Fibroblast of mammary gland (primary cell): ENCODE data around the gene DHRS1.

Experiments
- DNase-seq: peaks from one replicate; pipeline ENCODE4 v3.0.0-alpha.2; 2010; ENCODE audit warnings: low read depth
- H3K4me3 ChIP-seq: 2 replicates; pipeline ENCODE4 v1.5.1; 2011; ENCODE audit warnings: low read depth, mild to moderate bottlenecking, low read length, moderate library complexity; ENCODE audit not compliant: control insufficient read depth
- TF ChIP-seq, protein P1 (sequence below): conservative IDR thresholded peaks from 2 replicates; pipeline ENCODE4 v1.5.1; 2011; ENCODE audit warnings: low read depth, low read length, inconsistent platforms; ENCODE audit not compliant: control insufficient read depth, insufficient read depth

The DHRS1 gene

DNA sequence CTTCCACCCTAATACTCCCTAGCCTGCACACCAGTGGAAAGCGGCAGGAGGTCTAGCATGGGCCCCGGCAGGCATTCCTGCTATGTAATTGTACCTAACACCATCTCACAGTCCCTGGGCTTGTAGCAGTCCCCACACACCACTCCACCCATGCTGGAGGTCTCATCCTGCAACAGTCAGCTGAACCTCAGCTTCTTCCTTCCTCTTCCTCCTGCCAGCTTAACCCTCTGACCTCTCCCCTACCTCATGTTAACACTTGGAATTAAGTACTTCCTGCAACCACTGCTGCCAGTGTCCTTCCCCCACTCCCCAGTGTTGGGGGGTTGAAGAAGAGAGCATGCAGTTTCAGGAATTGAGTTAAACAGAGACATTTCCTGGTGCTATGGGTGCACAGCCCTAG, 27.7 kb upstream of the DHRS1 start:
- DNase-seq, result no peak
- TF ChIP-seq, protein P1, sequence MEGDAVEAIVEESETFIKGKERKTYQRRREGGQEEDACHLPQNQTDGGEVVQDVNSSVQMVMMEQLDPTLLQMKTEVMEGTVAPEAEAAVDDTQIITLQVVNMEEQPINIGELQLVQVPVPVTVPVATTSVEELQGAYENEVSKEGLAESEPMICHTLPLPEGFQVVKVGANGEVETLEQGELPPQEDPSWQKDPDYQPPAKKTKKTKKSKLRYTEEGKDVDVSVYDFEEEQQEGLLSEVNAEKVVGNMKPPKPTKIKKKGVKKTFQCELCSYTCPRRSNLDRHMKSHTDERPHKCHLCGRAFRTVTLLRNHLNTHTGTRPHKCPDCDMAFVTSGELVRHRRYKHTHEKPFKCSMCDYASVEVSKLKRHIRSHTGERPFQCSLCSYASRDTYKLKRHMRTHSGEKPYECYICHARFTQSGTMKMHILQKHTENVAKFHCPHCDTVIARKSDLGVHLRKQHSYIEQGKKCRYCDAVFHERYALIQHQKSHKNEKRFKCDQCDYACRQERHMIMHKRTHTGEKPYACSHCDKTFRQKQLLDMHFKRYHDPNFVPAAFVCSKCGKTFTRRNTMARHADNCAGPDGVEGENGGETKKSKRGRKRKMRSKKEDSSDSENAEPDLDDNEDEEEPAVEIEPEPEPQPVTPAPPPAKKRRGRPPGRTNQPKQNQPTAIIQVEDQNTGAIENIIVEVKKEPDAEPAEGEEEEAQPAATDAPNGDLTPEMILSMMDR, result no peak
- H3K4me3 ChIP-seq, result no peak overlapping the region

DNA sequence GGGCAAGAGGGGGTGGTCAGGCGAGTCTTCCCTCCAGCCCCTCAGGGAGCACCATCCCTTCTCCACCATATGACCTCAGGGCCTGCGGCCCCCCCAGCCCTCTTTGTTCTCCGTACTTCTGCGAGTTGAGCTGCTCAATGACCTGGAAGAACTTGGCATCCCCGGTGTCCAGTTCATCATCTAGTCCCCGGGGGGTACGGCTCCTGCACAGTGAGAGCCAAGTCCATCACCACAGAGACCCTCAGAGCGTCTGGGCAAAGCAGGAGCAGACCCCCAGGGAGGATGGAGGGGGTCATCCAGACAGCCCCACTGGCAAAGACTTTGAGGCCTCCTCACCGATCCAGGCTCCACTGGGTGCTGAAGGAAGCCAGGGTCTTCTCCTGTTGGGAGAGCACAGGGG, 26.4 kb upstream of the DHRS1 start:
- no peak overlapping the region for H3K4me3 ChIP-seq
- no peak for DNase-seq
- TF ChIP-seq, protein P1, result no peak

DNA sequence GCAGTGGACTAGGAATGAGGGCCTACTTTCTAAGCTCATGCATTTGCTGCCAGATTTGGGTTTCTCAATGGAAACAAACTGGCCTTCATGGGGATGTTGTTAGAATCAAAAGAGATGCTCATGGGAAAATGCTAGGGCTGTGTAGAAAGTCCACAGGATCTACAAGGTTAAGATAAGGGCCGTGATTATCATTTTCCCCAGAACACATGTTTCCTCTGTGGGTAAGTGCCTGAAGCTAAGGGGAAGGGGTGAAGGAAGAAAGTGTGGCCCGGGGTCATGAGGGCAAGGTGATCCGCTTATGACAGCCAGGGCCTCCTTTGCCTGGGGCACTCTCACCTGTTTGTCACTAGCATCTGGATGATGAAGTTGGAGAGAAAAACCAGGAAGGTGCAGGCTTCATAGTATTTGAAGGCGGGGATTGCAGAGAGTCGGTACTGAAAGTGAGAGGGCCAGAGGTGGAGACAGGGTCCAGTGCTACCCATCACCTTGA, 25.5 kb upstream of the DHRS1 start:
- DNase-seq, result no peak
- no peak overlapping the region for H3K4me3 ChIP-seq
- TF ChIP-seq, protein P1, result no peak

DNA sequence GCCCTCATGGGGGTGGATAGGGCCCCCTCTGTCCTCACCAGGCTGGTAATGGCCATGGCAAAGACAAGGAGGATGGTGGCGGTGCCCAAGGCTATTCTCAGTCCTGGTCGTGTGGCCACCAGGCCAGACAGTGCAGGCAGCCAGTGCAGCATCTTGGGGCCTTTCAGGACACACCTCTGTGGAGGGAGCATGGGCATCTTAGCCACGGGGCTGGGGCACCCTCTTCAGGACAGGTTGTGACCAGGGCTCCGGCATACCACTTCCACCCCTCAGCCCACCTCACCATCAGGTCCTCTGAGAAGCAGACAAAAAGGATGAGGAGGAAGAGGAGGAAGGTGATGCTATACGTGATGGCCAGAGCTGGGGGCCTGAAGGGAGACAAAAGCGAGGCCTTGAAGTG, 24.4 kb upstream of the DHRS1 start:
- DNase-seq, result no peak
- H3K4me3 ChIP-seq, result no peak overlapping the region
- TF ChIP-seq, protein P1, result no peak

DNA sequence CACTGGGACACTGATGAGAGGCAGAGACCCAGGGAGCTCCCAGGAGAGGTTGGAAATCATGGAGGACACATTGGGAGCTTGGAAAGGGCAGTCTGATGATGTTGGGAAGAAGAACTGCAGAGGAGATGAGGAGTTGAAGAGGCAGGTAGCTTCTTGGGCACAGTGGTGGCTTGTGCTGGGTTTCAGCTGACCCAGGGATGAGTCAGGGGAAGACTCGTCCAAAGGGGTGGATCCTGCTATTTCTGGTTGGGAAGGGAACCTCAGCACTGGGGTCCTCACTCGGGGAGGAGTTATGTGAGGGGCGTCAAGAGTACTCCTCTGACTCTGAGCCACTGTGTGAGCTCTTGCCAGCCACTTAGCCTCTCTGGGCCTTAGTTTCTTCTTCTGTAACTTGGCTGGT, 23.8 kb upstream of the DHRS1 start:
- DNase-seq, result no peak
- TF ChIP-seq, protein P1, result no peak
- no peak overlapping the region for H3K4me3 ChIP-seq

DNA sequence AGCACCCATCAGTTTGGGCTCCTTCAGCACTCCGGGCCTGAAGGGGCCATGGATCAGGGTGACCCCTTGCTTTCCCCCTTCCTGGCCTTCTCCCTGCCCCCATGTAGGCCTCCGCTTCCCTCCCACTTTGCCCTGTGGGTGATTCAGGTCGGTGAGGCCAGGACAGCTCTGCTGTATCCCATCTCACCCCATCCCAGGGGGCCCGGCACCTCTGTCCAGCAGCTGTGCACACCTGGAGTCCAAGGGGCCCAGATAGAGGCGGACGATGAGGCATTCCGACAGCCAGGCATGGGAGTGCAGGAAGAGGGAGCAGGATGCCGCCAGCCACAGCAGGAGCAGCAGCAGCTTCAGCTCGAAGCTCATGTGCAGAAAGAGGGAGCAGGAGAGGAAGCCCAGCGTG, 23.1 kb upstream of the DHRS1 start:
- no peak overlapping the region for H3K4me3 ChIP-seq
- no peak for DNase-seq
- TF ChIP-seq, protein P1, result no peak
